ENCODE measurements around the gene HSF5. TPM values are rescaled to one million over a fixed set of nuclear protein-coding genes. Genes with fewer than 3 reads are reported as not detected.

Gene HSF5
- total and polyA plus RNA-seq, 4 donors = not detected

GRCh38 chr17:58371300-58371950, 116.8 kb downstream of the HSF5 start:
- no peaks in the 10 kb centered on the region for H3K9me3 ChIP-seq (ENCODE audit: control insufficient read depth, low read length)
- intact Hi-C loops (cut with DNase I) = no loop called here
- no peak for ATAC-seq (ENCODE audit: low FRiP score)
- no peak for DNase-seq
- 65 to 69% methylated on average over 6 of the region's 6 CpGs for WGBS, 2 donors
- no peak overlapping the region for H3K4me3 ChIP-seq (ENCODE audit: low read length in 2 of 2)
- H3K36me3 ChIP-seq (ENCODE audit: control insufficient read depth in 1 of 2, insufficient read depth in 2 of 2, low read length in 1 of 2) = no peaks in the 10 kb centered on the region
- H3K4me1 ChIP-seq (ENCODE audit: control insufficient read depth in 1 of 2, insufficient read depth in 2 of 2, low read length in 2 of 2) = no peaks in the 10 kb centered on the region
- no peaks in the 10 kb centered on the region for H3K27me3 ChIP-seq (ENCODE audit: control insufficient read depth in 1 of 2, insufficient read depth in 2 of 2, low read length in 1 of 2)
- no peak overlapping the region for H3K27ac ChIP-seq (ENCODE audit: low read depth in 1 of 2, low read length in 2 of 2)

GRCh38 chr17:58370716-58371115, 117.5 kb downstream of the HSF5 start:
- Histone ChIP-seq H3K4me3 (ENCODE audit: low read length in 2 of 2) (no peak overlapping the region), H3K27ac (ENCODE audit: low read depth in 1 of 2, low read length in 2 of 2) (no peak overlapping the region), H3K36me3 (ENCODE audit: control insufficient read depth in 1 of 2, insufficient read depth in 2 of 2, low read length in 1 of 2) (no peaks in the 10 kb centered on the region), H3K9me3 (ENCODE audit: control insufficient read depth, low read length) (no peaks in the 10 kb centered on the region), H3K27me3 (ENCODE audit: control insufficient read depth in 1 of 2, insufficient read depth in 2 of 2, low read length in 1 of 2) (no peaks in the 10 kb centered on the region), H3K4me1 (ENCODE audit: control insufficient read depth in 1 of 2, insufficient read depth in 2 of 2, low read length in 2 of 2) (no peaks in the 10 kb centered on the region)
- WGBS, 2 donors = 82 to 90% methylated on average over 9 of the region's 9 CpGs
- no peak for ATAC-seq (ENCODE audit: low FRiP score)
- intact Hi-C loops (cut with DNase I) = no loop called here
- no peak for DNase-seq

- H3K27me3 ChIP-seq (ENCODE audit: control insufficient read depth in 1 of 2, insufficient read depth in 2 of 2, low read length in 1 of 2) = no peaks in the 10 kb centered on the region
- ATAC-seq (ENCODE audit: low FRiP score) (no peak), DNase-seq (no peak)
- 92 to 93% methylated on average over 5 of the region's 5 CpGs for WGBS, 2 donors
- H3K36me3 ChIP-seq (ENCODE audit: control insufficient read depth in 1 of 2, insufficient read depth in 2 of 2, low read length in 1 of 2) = no peaks in the 10 kb centered on the region
- intact Hi-C loops (cut with DNase I) = no loop called here
- no peaks in the 10 kb centered on the region for H3K4me1 ChIP-seq (ENCODE audit: control insufficient read depth in 1 of 2, insufficient read depth in 2 of 2, low read length in 2 of 2)
- no peaks in the 10 kb centered on the region for H3K9me3 ChIP-seq (ENCODE audit: control insufficient read depth, low read length)
- H3K27ac ChIP-seq (ENCODE audit: low read depth in 1 of 2, low read length in 2 of 2) = no peak overlapping the region
- H3K4me3 ChIP-seq (ENCODE audit: low read length in 2 of 2) = no peak overlapping the region
Observed at GRCh38 chr17:58370309-58370708, 117.9 kb downstream of the HSF5 start.

Other genes starting within 250 kb of the HSF5 start
- not detected for gene LPO, start 249.8 kb downstream of the HSF5 start, total RNA-seq
- not detected for gene LPO, start 249.8 kb downstream of the HSF5 start, polyA plus RNA-seq
- under 1 TPM; 0.26 to 0.63 TPM for gene MPO, start 207.5 kb downstream of the HSF5 start, total RNA-seq
- gene MPO, start 207.5 kb downstream of the HSF5 start, polyA plus RNA-seq = under 1 TPM; 0.18 to 0.38 TPM
- gene TSPOAP1, start 159.6 kb downstream of the HSF5 start, total RNA-seq = 10 to 100 TPM in 1 of 2 donors, 1 to 10 TPM in 1; 9.0 to 21.0 TPM
- gene TSPOAP1, start 159.6 kb downstream of the HSF5 start, polyA plus RNA-seq = 10 to 100 TPM in 1 of 2 donors, 1 to 10 TPM in 1; 4.3 to 46.7 TPM
- gene SUPT4H1, start 136.2 kb downstream of the HSF5 start, total RNA-seq = 10 to 100 TPM; 38.4 to 56.3 TPM
- 10 to 100 TPM; 69.1 to 78.2 TPM for gene SUPT4H1, start 136.2 kb downstream of the HSF5 start, polyA plus RNA-seq
- gene RNF43, start 70.9 kb downstream of the HSF5 start, total RNA-seq = under 1 TPM in 1 of 2 donors, not detected in 1; 0.68 TPM
- 1 to 10 TPM in 1 of 2 donors, under 1 TPM in 1; 0.10 to 1.1 TPM for gene RNF43, start 70.9 kb downstream of the HSF5 start, polyA plus RNA-seq
- gene MTMR4, start 26.2 kb upstream of the HSF5 start, total RNA-seq = 10 to 100 TPM; 38.7 to 38.8 TPM
- gene MTMR4, start 26.2 kb upstream of the HSF5 start, polyA plus RNA-seq = 10 to 100 TPM; 14.0 to 17.7 TPM
- gene TEX14, start 203.6 kb upstream of the HSF5 start, total RNA-seq = under 1 TPM; 0.16 to 0.24 TPM
- under 1 TPM in 1 of 2 donors, not detected in 1; 0.18 TPM for gene TEX14, start 203.6 kb upstream of the HSF5 start, polyA plus RNA-seq
- 10 to 100 TPM; 21.0 to 25.0 TPM for gene RAD51C, start 204.2 kb upstream of the HSF5 start, total RNA-seq
- 10 to 100 TPM; 20.0 to 37.6 TPM for gene RAD51C, start 204.2 kb upstream of the HSF5 start, polyA plus RNA-seq

Measured in aorta (tissue), 5 donors.